Stomach (tissue), 4 donors: ENCODE measurements around the gene NRL.

Experiments used
- EP300 ChIP-seq: sonication (generic); formaldehyde crosslinking; IDR thresholded peaks from one replicate; pipeline ENCODE4 v1.6.1; 2017; ENCODE audit warnings: antibody characterized with exemption
- POLR2A ChIP-seq, 4 donors: fragments of 450-650 bp; IDR thresholded peaks; one replicate each; pipeline ENCODE4 v1.6.1; 2016; ENCODE audit warnings: antibody characterized with exemption in 4 of 4, control low read depth in 2 of 4, mild to moderate bottlenecking in 1 of 4, moderate library complexity in 1 of 4
- POLR2AphosphoS5 ChIP-seq, 3 donors: sonication (generic); formaldehyde crosslinking; IDR thresholded peaks; one replicate each; pipeline ENCODE4 v1.6.1; 2016; ENCODE audit warnings: antibody characterized with exemption in 3 of 3
- TF ChIP-seq, protein P1 (sequence below), 7 experiments: fragments of 450-650 bp in 4 of 7; fragments of 200-600 bp in 3 of 7; sonication (generic) in 3 of 7; IDR thresholded peaks; one replicate each; pipeline ENCODE4 v1.5.1; 2016 to 2019; ENCODE audit warnings: antibody characterized with exemption in 7 of 7, control low read depth in 2 of 7, mild to moderate bottlenecking in 1 of 7

DNA sequence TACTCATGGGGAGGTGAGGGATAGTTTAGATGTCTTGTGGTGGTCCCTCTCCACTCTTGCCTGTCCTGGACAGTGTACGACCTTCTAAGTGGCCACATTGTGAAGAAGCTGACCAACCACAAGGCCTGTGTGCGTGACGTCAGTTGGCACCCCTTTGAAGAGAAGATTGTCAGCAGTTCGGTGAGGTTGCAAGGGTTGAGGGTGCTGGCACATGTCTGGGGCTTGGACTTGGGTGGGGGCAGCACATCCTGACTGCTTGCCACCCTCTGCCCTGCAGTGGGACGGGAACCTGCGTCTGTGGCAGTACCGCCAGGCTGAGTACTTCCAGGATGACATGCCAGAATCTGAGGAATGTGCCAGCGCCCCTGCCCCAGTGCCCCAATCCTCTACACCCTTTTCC, 8.1 kb upstream of the NRL start:
- TF ChIP-seq, protein P1, sequence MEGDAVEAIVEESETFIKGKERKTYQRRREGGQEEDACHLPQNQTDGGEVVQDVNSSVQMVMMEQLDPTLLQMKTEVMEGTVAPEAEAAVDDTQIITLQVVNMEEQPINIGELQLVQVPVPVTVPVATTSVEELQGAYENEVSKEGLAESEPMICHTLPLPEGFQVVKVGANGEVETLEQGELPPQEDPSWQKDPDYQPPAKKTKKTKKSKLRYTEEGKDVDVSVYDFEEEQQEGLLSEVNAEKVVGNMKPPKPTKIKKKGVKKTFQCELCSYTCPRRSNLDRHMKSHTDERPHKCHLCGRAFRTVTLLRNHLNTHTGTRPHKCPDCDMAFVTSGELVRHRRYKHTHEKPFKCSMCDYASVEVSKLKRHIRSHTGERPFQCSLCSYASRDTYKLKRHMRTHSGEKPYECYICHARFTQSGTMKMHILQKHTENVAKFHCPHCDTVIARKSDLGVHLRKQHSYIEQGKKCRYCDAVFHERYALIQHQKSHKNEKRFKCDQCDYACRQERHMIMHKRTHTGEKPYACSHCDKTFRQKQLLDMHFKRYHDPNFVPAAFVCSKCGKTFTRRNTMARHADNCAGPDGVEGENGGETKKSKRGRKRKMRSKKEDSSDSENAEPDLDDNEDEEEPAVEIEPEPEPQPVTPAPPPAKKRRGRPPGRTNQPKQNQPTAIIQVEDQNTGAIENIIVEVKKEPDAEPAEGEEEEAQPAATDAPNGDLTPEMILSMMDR (IDR thresholded peaks at IDR 0.05): no peak
- no peak for TF ChIP-seq POLR2A (IDR thresholded peaks at IDR 0.05)
- TF ChIP-seq EP300: no peak
- no peak for TF ChIP-seq POLR2AphosphoS5 (IDR thresholded peaks at IDR 0.05)
